ENCODE data around the gene EIF3CL.
"Not testable (repeated sequence)": the region's sequence is repeated elsewhere in the genome, so short reads cannot be mapped to it uniquely, and the experiment has no call there.

GRCh38 chr16:28413585-28413984, 9.9 kb upstream of the EIF3CL start:
- not testable (repeated sequence) for TF ChIP-seq POLR2A (IDR thresholded peaks at IDR 0.05)
- TF ChIP-seq, protein P1, sequence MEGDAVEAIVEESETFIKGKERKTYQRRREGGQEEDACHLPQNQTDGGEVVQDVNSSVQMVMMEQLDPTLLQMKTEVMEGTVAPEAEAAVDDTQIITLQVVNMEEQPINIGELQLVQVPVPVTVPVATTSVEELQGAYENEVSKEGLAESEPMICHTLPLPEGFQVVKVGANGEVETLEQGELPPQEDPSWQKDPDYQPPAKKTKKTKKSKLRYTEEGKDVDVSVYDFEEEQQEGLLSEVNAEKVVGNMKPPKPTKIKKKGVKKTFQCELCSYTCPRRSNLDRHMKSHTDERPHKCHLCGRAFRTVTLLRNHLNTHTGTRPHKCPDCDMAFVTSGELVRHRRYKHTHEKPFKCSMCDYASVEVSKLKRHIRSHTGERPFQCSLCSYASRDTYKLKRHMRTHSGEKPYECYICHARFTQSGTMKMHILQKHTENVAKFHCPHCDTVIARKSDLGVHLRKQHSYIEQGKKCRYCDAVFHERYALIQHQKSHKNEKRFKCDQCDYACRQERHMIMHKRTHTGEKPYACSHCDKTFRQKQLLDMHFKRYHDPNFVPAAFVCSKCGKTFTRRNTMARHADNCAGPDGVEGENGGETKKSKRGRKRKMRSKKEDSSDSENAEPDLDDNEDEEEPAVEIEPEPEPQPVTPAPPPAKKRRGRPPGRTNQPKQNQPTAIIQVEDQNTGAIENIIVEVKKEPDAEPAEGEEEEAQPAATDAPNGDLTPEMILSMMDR (IDR thresholded peaks at IDR 0.05): not testable (repeated sequence)

All from body of pancreas (tissue), 4 donors.